ENCODE measurements around the gene SEMA4G.

SEMA4G gene

GRCh38 chr10:100966887-100967286 lies 2.4 kb upstream of the SEMA4G start:
- Histone ChIP-seq H3K36me3 (ENCODE audit: control insufficient read depth, insufficient read depth, low read length) (no peaks in the 10 kb centered on the region), H3K27ac (no peak overlapping the region), H2AFZ (no peak overlapping the region), H3K4me1 (peaks cover 10% of the 10 kb centered on the region), H3K9me3 (ENCODE audit: control insufficient read depth, low read length) (no peaks in the 10 kb centered on the region), H3K4me2 (ENCODE audit: low read length) (no peak overlapping the region), H3K79me2 (no peaks in the 10 kb centered on the region), H3K4me3 (ENCODE audit: low read depth, low read length) (no peak overlapping the region), H3K9ac (no peak overlapping the region), H3K27me3 (ENCODE audit: control insufficient read depth, insufficient read depth, low read length) (no peaks in the 10 kb centered on the region)
- TF ChIP-seq CTCF (IDR thresholded peaks at IDR 0.05), result no peak

DNA sequence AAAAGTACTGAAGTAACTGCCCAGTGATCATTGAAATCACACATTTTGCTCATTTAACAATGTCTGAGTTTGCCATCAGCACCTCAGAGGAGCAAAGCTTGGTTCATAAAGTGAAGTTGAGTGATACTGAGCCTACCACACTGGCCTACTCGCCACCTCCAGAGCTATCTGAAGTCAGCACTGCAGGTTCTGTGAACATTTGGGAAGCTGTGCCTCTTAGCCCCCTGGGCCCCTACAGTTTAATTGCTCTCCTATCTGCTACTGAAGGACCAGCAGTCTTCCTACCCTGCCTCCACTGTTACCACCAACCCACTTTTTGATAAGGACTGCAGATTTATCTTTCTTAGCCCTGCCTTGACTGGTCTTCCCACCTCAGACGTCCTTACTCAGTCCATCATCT lies 2.0 kb upstream of the SEMA4G start:
- Histone ChIP-seq H2AFZ (no peak overlapping the region), H3K79me2 (no peaks in the 10 kb centered on the region), H3K4me1 (peaks cover 10% of the 10 kb centered on the region), H3K9ac (no peak overlapping the region), H3K4me3 (ENCODE audit: low read depth, low read length) (no peak overlapping the region), H3K4me2 (ENCODE audit: low read length) (no peak overlapping the region), H3K36me3 (ENCODE audit: control insufficient read depth, insufficient read depth, low read length) (no peaks in the 10 kb centered on the region), H3K27me3 (ENCODE audit: control insufficient read depth, insufficient read depth, low read length) (no peaks in the 10 kb centered on the region), H3K9me3 (ENCODE audit: control insufficient read depth, low read length) (no peaks in the 10 kb centered on the region), H3K27ac (no peak overlapping the region)
- no peak for TF ChIP-seq CTCF (IDR thresholded peaks at IDR 0.05)

GRCh38 chr10:100968062-100968736 lies 1.1 kb upstream of the SEMA4G start:
- no peak overlapping the region for H2AFZ ChIP-seq
- no peak overlapping the region for H3K9ac ChIP-seq
- H3K27me3 ChIP-seq (ENCODE audit: control insufficient read depth, insufficient read depth, low read length), result no peaks in the 10 kb centered on the region
- H3K4me3 ChIP-seq (ENCODE audit: low read depth, low read length), result peak overlapping the region; percentile 14
- H3K79me2 ChIP-seq, result no peaks in the 10 kb centered on the region
- no peak overlapping the region for H3K27ac ChIP-seq
- H3K9me3 ChIP-seq (ENCODE audit: control insufficient read depth, low read length), result no peaks in the 10 kb centered on the region
- no peak for TF ChIP-seq CTCF (IDR thresholded peaks at IDR 0.05)
- no peak overlapping the region for H3K4me2 ChIP-seq (ENCODE audit: low read length)
- peaks cover 10% of the 10 kb centered on the region for H3K4me1 ChIP-seq
- H3K36me3 ChIP-seq (ENCODE audit: control insufficient read depth, insufficient read depth, low read length), result no peaks in the 10 kb centered on the region

DNA sequence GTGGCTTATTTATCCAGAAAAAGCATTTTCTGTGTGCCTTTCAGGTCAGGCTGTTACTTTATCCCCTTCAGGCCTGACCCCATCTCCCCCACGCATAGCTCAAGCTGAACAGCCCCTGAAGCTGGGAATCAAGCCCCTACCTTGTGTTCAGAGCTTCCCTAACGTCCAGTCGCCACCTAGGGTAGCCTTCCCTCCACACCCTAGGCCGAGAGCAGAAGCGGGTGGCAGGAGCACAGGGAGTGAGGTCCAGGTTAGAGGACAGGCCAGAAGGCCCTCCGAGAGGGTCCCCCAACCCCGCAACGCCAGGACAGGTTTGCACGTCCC lies 479 bp upstream of the SEMA4G start:
- Histone ChIP-seq H3K4me3 (ENCODE audit: low read depth, low read length) (peak overlapping the region; percentile 33), H3K9me3 (ENCODE audit: control insufficient read depth, low read length) (no peaks in the 10 kb centered on the region), H3K4me2 (ENCODE audit: low read length) (peak overlapping the region; percentile 59), H3K79me2 (no peaks in the 10 kb centered on the region), H3K4me1 (peaks cover 10% of the 10 kb centered on the region), H3K36me3 (ENCODE audit: control insufficient read depth, insufficient read depth, low read length) (no peaks in the 10 kb centered on the region), H3K9ac (no peak overlapping the region), H2AFZ (peak overlapping the region; percentile 90), H3K27me3 (ENCODE audit: control insufficient read depth, insufficient read depth, low read length) (no peaks in the 10 kb centered on the region), H3K27ac (no peak overlapping the region)
- TF ChIP-seq CTCF (IDR thresholded peaks at IDR 0.05), result no peak

Measured in parathyroid adenoma (tissue), 2 donors.